PC-9 (cell line): Measurements from ENCODE around the gene CAV1.

ENCODE experiments used
- CTCF ChIP-seq: fragments of 200-600 bp; sonication (generic); conservative IDR thresholded peaks from 2 replicates; pipeline ENCODE4 v1.6.1; 2017; ENCODE audit warnings: mixed run types, antibody characterized with exemption, mild to moderate bottlenecking, moderate library complexity
- EZH2 ChIP-seq: fragments of 200-600 bp; sonication (generic); IDR thresholded peaks from 2 replicates; pipeline ENCODE4 v1.8.0; 2017; ENCODE audit warnings: antibody characterized with exemption, low read depth

- no peak for TF ChIP-seq CTCF
- no peak for TF ChIP-seq EZH2
These were observed 57.4 kb downstream of the CAV1 start for GRCh38 chr7:116582164-116582732.
